Thyroid gland (tissue), 4 donors: ENCODE data around the gene SLC6A19.
A peak's percentile ranks its signal among the peaks of the same experiment; 100 is the strongest.

Source experiments
- POLR2A ChIP-seq, 2 donors: fragments of 450-650 bp; IDR thresholded peaks; one replicate each; pipeline ENCODE4 v1.6.1; 2017; ENCODE audit warnings: antibody characterized with exemption in 2 of 2, mild to moderate bottlenecking in 2 of 2, moderate library complexity in 1 of 2
- TF ChIP-seq, protein P1 (sequence below), 6 experiments: fragments of 200-600 bp in 3 of 6; fragments of 450-650 bp in 3 of 6; sonication (generic) in 3 of 6; IDR thresholded peaks; one replicate each; pipeline ENCODE4 v1.5.1; 2016 to 2019; ENCODE audit warnings: antibody characterized with exemption in 6 of 6, mild to moderate bottlenecking in 2 of 6, inconsistent platforms in 1 of 6, moderate library complexity in 1 of 6

GRCh38 chr5:1167728-1168709 lies 33.4 kb upstream of the SLC6A19 start:
- no peak for TF ChIP-seq POLR2A (IDR thresholded peaks at IDR 0.05)
- TF ChIP-seq, protein P1, sequence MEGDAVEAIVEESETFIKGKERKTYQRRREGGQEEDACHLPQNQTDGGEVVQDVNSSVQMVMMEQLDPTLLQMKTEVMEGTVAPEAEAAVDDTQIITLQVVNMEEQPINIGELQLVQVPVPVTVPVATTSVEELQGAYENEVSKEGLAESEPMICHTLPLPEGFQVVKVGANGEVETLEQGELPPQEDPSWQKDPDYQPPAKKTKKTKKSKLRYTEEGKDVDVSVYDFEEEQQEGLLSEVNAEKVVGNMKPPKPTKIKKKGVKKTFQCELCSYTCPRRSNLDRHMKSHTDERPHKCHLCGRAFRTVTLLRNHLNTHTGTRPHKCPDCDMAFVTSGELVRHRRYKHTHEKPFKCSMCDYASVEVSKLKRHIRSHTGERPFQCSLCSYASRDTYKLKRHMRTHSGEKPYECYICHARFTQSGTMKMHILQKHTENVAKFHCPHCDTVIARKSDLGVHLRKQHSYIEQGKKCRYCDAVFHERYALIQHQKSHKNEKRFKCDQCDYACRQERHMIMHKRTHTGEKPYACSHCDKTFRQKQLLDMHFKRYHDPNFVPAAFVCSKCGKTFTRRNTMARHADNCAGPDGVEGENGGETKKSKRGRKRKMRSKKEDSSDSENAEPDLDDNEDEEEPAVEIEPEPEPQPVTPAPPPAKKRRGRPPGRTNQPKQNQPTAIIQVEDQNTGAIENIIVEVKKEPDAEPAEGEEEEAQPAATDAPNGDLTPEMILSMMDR (IDR thresholded peaks at IDR 0.05) = peak; percentile 49 to 74 (median 64)
